HG02970 (cell line): Measurements from ENCODE around the gene HLA-F.

Source experiments
- ATAC-seq: cut with Tn5 transposase; IDR thresholded peaks from one replicate; pipeline ENCODE4 v1.9.1; 2021; ENCODE audit warnings: mild to moderate bottlenecking, moderate library complexity, moderate number of reproducible peaks; ENCODE audit not compliant: unreplicated experiment, low FRiP score

HLA-F gene

DNA sequence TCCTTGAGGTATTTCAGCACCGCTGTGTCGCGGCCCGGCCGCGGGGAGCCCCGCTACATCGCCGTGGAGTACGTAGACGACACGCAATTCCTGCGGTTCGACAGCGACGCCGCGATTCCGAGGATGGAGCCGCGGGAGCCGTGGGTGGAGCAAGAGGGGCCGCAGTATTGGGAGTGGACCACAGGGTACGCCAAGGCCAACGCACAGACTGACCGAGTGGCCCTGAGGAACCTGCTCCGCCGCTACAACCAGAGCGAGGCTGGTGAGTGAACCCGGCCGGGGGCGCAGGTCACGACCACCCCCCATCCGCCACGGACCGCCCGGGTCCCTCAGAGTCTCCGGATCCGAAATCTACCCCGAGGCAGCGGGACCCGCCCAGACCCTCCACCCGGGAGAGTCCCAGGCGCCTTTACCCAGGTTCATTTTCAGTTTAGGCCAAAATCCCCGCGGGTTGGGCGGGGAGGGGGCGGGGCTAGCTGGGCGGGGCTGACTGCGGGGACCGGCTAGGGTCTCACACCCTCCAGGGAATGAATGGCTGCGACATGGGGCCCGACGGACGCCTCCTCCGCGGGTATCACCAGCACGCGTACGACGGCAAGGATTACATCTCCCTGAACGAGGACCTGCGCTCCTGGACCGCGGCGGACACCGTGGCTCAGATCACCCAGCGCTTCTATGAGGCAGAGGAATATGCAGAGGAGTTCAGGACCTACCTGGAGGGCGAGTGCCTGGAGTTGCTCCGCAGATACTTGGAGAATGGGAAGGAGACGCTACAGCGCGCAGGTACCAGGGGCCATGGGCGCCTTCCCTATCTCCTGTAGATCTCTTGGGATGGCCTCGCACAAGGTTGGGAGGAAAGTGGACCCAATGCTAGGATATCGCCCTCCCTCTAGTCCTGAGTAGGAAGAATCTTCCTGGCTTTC, 693 bp downstream of the HLA-F start:
- no peak for ATAC-seq

DNA sequence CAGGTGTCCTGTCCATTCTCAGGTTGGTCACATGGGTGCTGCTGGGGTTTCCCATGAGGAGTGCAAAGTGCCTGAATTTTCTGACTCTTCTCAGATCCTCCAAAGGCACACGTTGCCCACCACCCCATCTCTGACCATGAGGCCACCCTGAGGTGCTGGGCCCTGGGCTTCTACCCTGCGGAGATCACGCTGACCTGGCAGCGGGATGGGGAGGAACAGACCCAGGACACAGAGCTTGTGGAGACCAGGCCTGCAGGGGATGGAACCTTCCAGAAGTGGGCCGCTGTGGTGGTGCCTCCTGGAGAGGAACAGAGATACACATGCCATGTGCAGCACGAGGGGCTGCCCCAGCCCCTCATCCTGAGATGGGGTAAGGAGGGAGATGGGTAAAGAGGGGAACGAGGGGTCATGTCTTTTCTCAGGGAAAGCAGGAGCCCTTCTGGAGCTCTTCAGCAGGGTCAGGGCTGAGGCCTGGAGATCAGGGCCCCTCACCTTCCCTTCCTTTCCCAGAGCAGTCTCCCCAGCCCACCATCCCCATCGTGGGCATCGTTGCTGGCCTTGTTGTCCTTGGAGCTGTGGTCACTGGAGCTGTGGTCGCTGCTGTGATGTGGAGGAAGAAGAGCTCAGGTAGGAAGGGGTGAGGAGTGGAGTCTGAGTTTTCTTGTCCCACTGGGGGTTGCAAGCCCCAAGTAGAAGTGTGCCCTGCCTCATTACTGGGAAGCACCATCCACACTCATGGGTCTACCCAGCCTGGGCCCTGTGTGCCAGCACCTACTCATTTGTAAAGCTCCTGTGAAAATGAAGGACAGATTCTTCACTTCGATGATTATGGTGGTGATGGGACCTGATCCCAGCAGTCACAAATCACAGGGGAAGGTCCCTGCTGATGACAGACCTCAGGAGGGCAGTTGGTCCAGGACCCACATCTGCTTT, 2.0 kb downstream of the HLA-F start:
- ATAC-seq = no peak

DNA sequence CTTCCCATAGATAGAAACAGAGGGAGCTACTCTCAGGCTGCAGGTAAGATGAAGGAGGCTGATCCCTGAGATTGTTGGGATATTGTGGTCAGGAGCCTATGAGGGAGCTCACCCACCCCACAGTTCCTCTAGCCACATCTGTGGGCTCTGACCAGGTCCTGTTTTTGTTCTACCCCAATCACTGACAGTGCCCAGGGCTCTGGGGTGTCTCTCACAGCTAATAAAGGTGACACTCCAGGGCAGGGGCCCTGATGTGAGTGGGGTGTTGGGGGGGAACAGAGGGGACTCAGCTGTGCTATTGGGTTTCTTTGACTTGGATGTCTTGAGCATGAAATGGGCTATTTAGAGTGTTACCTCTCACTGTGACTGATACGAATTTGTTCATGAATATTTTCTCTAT, 2.8 kb downstream of the HLA-F start:
- no peak for ATAC-seq

DNA sequence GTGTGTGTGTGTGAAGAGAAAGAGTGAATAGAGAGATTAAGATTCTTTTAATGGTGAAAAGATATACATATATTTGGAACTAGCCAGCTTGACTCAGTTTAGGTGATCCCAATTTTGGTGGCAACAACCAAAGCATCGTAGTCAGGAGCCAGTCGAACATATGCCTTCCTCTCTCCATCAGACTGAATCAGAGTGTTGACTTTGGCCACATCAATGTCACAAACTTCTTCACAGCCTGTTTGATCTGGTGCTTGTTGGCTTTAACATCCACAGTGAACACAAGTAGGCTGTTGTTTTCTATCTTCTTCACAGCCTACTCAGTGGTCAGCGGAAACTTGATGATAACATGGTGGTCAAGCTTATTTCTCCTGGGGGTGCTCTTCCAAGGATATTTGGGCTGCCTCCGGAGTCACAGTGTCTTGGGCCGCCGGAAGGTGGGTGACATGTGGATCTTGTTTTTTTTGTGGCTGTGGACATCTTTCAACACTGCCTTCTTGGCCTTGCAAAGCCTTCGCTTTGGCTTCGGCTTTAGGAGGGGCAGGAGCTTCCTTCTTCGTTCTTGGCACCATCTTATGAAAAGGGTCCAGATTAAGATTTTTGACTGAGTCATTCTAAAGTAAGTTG, 3.4 kb downstream of the HLA-F start:
- ATAC-seq = no peak

DNA sequence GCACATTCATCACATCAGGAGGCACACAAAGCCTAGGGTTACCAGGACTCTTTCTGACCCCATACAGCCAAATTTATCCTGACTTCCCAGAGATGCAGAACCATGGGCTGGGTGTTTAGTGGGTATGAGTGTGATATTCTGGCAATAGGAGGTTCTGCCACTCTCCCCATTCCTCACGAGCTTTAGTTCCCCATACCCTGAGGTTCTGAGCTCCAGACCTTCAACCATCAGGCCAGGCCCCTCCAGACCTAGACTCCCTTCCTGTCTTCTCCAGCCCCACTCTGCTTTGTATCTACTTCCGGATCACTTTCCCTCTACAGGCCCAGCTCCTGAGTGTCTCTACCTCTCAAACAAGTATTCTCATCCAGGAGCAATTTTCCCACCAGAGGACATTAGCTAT, 4.4 kb downstream of the HLA-F start:
- ATAC-seq = no peak

DNA sequence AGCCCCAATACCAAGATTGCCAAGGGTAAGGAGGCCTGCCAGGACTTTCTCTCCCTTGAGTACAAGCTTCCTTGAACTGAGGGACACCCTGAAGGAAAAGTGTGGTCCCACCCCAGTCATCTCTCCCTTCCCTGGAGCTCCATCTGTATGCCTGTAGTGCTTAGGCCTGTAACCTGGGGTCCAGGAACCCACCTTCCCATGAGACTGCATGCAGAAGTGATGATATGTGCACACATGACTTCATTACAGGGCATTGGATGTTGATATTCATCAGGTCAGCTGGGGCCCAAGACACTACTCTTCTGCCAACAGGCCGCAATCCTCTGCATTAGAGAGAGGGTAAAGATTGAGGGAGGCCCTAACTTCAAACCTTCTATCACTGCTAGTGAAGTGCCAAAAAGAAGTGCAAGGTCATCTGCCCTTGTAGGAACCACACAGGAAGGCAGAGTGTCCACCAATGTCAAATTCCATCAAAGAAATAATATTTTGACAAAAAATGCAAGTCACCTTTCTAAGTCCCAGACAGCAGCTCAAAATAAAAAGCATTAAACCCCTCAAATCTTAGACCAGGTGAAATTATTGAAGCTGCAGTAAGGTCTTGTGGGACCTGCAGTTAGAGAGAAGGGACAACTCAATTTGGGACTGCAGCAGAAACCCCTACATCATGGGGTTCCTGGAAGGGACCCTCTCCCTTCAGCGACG, 5.1 kb downstream of the HLA-F start:
- no peak for ATAC-seq

DNA sequence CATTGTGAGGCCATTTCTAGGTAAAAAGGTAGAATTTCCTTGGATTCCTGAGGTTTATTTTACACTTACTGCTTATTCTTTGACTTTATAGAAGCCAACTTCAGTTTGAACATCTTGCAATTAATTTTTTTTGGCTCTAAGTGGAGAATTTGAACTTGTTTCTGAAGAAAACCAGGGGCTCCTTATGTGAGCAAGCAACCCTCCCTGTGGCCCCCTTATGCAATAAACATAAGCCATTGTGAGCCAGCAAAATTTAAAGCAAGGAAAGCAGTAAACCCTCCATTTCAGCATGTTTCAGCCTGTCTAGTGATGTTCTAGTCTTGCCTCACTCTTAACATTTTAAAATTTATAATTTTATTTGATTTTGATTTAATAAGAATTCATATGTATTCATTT, 5.6 kb downstream of the HLA-F start:
- ATAC-seq = no peak

DNA sequence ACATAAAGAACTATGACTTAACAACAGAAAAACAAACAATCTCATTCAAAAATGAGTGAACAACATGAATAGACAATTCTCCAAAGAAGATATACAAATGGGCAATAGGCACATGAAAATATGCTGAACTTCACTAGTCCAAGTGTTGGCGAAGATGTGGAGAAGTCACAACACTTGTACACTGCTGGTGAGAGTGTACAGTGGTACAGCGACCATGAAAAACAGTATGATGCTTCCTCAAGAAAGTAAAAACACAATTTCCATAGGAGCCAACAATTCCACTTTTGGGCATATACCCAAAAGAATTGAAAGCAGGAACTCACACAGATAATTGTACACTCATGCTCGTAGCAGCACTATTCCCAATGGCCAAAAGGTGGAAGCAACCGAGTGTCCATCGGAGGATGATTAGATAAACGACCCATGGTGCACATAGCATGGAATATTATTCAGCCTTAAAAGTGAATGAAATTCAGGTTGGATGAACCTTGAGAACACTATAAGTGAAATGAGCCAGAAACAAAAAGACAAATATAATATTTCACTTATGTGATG, 6.6 kb downstream of the HLA-F start:
- no peak for ATAC-seq

DNA sequence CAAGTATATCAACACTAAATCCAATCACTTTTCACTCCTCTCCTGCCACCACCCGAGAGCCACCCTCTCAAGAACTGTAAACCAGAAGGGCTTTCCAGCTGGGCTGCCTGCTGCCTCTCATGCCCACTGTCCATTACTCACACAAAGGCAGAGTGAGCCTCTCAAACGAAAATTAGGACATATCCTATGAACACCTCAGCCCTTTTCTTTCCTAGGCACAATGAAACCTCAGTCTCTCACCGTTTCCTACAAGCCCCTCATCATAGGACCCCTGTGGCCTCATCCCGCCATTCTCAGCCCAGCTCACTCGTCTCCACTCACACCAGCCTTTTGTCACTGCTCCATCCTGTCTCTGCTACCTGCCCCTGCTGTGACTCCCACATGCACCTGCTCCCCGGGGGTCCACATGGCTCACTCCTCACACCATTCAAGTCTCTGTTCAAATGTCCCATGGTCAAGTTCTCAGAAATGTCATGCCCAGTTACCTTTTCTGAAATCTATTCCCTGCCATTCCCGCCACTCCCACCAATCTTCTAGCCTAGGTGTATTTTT, 7.4 kb downstream of the HLA-F start:
- ATAC-seq = no peak

DNA sequence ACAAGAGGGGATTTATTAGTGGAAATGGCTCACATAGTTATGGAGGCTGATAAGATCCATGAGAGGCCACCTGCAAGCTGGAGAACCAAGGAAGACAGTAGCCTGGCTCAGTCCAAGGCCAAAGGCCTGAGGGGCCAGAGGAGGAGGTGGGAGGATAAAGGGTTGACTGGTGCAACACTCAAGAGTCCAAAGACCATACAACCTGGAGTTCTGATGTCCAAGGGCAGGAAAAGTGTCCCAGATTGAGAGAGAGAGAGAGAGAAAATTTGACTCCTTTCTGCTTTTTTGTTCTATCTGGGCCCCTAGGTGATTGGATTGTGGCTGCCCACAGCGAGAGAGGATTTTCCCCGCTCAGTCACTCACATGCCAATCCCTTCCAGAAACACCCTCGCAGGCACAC, 8.0 kb downstream of the HLA-F start:
- no peak for ATAC-seq

DNA sequence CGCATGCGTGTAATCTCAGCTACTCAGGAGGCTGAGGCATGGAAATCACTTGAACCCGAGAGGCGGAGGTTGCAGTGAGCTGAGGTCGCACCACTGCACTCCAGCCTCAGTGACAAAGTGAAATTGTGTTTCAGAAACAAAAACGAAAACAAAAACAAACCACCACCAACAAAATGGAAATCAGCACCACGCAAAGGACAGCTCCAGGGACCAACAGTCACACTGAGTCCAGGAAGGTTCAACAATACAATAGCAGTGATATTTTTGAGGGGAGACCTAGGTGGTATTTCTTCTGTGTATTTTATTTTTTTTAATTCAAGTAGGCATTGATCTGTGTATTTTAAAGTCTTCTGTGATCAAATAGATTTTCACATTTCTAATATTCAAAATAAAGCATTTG, 9.8 kb downstream of the HLA-F start:
- ATAC-seq = no peak

DNA sequence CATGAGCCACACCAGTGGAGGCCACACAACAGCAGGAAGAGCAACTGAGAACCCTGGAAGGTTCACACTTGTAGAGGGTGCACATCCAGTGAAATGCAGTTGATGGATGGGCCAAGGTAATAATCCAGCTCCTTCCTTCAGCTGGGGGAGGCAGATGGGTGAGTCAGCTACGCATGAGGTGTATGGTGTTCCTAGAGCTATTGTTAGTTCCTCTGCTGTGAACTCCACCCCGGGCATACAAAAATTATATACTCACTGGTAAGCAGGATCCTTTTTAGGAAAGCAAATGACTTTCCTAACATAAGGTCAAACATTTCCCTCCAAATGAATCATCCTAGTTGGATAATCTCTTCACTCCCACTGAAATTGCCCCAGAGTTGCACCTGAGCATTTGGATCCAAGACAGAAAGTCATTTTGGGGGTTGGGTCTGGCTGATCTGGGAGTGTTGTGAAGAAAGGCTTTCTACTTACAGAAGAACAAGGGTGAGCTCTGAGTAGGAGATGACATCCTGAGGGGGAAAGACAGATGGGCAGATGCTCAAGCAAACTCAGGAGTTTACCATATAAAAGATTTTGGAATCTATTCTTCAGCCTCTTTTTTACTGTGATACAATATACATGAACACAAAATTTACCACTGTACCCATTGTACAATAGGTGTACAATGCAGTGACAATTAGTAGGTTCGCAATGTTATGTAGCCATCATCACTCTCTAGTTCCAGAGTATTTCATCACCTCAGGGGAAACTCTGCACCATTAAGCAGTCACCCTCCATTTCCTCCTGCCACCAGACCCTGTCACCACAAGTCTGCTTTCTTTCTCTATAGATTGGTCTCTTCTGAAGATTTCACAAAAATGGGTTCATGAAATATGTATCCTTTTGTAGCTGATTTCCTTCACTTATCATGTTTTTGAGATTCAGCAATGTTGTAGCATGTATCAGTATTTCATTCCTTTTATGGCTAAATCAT, 11.1 kb downstream of the HLA-F start:
- ATAC-seq = no peak

DNA sequence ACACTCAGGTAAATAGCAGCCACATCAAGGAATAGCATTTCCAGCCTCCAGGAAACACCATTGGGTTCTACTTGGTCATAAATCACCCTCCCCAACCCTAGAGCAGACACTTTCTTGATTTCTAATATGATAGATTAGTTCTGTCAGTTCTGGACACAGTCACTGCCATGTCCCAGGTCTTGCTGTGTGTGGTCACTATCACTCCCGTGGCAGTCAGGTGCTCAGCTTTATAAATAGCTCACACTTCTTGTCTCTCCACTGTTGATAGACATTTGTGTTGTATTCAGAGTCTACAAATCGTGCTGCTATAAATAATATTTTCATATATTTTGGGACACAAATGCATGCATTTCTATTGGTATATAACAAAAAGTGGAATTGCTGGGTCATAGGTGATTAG, 13.3 kb downstream of the HLA-F start:
- no peak for ATAC-seq

DNA sequence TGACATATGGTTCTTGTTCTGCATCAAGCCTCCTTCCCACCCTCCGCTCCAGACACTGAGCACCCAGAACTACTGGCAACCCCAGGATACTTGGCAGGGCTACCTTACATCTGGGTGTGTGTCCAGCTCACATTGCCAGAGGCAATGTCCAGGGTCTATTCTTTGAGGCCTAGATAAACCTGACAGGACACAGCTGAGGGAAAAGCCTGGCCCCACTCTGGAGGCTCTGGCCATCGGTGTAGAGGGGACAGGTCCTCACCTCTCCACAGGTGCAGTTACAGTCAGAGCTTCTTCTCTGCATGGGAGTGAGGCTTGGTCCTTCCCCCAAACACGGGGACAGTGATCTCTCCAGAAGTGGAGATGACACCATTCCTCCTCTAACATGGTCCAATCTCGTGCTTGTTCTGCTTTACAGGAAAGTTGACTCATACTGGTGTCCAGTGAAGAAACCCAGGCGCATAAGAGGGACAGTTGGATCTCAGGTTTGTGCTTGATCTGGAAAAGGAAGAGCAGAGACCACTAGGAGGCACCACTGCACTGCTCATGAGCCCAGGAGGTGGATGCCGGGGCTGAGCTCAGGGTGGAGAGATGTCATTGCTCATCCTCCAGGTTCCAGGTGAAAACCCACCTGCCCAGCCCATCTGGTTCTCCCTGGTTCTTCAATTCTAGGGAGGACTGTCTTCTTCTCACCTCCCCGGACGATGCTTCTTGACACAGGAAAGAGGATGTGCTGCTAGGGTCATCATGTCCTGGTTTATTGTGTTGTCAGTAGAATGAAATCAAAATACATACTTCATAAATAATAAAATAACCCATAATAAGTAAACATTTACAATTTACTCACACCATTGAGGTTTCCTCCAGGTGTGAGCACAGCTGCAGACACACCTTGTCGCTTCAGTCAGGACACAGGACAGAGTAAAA, 14.7 kb downstream of the HLA-F start:
- no peak for ATAC-seq

DNA sequence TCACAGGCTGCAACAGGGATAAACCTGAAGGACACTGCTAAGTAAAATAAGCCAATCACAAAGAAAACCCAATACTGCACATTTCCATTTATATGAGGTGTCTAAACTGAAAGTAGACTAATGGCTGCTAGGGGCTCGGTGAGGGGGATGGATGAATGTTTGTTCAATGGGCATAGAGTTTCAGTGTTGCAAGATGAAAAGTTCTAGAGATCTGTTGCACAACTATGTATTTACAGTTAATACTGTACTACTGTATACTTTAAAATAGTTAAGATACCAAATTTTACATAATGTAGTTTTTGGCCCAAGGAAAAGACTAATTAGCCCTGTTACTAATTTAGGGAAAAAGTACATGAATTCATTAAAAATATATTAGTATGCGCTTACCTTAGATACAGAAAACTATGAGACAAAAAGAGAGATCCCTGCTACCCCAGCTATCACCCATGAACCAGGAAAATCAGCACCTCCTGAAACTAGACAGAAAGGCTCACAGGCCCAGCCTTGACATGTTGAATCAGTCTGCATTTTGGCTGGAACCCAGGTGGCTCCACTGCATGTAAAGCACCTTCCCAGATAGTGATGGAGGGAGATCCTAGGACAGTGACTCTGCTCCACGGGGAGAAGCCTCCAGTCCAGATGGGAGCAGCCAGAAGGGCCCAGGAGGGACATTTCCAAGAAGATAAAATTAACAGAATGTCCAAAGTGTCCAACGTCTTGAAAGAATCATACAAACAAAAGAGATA, 16.1 kb downstream of the HLA-F start:
- ATAC-seq = no peak

DNA sequence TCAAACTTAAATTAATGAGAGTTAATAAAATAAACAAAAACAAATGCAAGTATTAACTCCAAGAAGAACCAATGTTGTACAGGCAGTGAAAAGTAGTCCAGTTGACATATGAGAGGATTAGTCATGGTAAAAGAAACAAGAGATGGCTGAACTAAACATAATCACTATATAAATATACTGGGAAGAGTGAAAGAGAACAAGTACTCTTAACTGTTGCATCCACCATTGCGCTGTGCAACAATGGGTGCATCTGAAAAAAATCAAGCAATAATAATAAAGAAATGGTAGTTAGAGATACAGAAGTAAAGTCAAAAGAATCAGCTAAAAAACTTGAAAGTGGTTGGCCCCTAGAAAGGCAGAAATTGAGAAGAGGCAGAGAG, 16.6 kb downstream of the HLA-F start:
- no peak for ATAC-seq

DNA sequence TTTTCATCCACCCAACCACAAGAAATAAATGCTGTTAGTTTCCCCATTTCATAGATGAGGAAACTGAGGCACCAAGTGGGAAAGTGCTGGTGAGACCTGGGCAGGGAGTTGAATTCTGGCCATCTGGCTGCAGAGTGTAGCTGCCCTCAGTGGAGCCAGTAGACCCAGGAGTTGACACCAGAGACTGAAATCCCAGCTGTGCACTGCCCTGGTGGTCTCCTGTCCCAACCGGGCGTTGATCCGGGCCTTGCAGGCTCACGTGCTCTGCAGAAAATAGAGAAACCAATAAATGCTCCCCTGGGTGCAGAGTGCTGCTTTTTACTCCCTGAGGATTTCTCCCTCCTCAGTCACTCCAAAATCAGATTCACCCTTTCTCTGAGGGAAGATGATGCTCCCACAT, 18.4 kb downstream of the HLA-F start:
- no peak for ATAC-seq
